ENCODE data around the gene DCN. TPM values are rescaled to one million over a fixed set of nuclear protein-coding genes. Genes with fewer than 3 reads are reported as not detected.

The DCN gene
- total RNA-seq, 4 donors from 2014 or later, result 552 to 2,825 (median 1,634) TPM

GRCh38 chr12:91100906-91101305, 81.7 kb downstream of the DCN start:
- Histone ChIP-seq H3K27me3 (no peaks in the 10 kb centered on the region), H3K4me3 (no peak overlapping the region), H3K36me3 (no peaks in the 10 kb centered on the region), H3K4me1 (no peaks in the 10 kb centered on the region), H3K9me3 (no peaks in the 10 kb centered on the region), H3K27ac (no peak overlapping the region)
- TF ChIP-seq POLR2A (IDR thresholded peaks at IDR 0.05) (no peak), POLR2AphosphoS5 (IDR thresholded peaks at IDR 0.05) (no peak), EP300 (IDR thresholded peaks at IDR 0.05) (no peak)
- TF ChIP-seq, protein P1, sequence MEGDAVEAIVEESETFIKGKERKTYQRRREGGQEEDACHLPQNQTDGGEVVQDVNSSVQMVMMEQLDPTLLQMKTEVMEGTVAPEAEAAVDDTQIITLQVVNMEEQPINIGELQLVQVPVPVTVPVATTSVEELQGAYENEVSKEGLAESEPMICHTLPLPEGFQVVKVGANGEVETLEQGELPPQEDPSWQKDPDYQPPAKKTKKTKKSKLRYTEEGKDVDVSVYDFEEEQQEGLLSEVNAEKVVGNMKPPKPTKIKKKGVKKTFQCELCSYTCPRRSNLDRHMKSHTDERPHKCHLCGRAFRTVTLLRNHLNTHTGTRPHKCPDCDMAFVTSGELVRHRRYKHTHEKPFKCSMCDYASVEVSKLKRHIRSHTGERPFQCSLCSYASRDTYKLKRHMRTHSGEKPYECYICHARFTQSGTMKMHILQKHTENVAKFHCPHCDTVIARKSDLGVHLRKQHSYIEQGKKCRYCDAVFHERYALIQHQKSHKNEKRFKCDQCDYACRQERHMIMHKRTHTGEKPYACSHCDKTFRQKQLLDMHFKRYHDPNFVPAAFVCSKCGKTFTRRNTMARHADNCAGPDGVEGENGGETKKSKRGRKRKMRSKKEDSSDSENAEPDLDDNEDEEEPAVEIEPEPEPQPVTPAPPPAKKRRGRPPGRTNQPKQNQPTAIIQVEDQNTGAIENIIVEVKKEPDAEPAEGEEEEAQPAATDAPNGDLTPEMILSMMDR (IDR thresholded peaks at IDR 0.05), result no peak
- ATAC-seq, result no peak
- WGBS, 2 donors (ENCODE audit: low coverage in 1 of 2), result 77 to 88% methylated on average over 2 of the region's 2 CpGs

GRCh38 chr12:91099836-91100235, 82.8 kb downstream of the DCN start:
- Histone ChIP-seq H3K4me1 (no peaks in the 10 kb centered on the region), H3K4me3 (no peak overlapping the region), H3K9me3 (no peaks in the 10 kb centered on the region), H3K36me3 (no peaks in the 10 kb centered on the region), H3K27ac (no peak overlapping the region), H3K27me3 (no peaks in the 10 kb centered on the region)
- WGBS, 2 donors (ENCODE audit: low coverage in 1 of 2), result 57 to 95% methylated on average over 2 of the region's 2 CpGs
- no peak for ATAC-seq
- no peak for TF ChIP-seq POLR2A (IDR thresholded peaks at IDR 0.05)
- TF ChIP-seq, protein P1 (IDR thresholded peaks at IDR 0.05), result no peak
- TF ChIP-seq POLR2AphosphoS5 (IDR thresholded peaks at IDR 0.05), result no peak
- no peak for TF ChIP-seq EP300 (IDR thresholded peaks at IDR 0.05)

GRCh38 chr12:91099341-91099740, 83.3 kb downstream of the DCN start:
- Histone ChIP-seq H3K27ac (no peak overlapping the region), H3K4me3 (no peak overlapping the region), H3K27me3 (no peaks in the 10 kb centered on the region), H3K4me1 (no peaks in the 10 kb centered on the region), H3K36me3 (no peaks in the 10 kb centered on the region), H3K9me3 (no peaks in the 10 kb centered on the region)
- WGBS, 2 donors (ENCODE audit: low coverage in 1 of 2), result 50% methylated on average over 2 of the region's 2 CpGs
- TF ChIP-seq, protein P1 (IDR thresholded peaks at IDR 0.05), result no peak
- TF ChIP-seq POLR2AphosphoS5 (IDR thresholded peaks at IDR 0.05) (no peak), POLR2A (IDR thresholded peaks at IDR 0.05) (no peak), EP300 (IDR thresholded peaks at IDR 0.05) (no peak)
- no peak for ATAC-seq

DNA sequence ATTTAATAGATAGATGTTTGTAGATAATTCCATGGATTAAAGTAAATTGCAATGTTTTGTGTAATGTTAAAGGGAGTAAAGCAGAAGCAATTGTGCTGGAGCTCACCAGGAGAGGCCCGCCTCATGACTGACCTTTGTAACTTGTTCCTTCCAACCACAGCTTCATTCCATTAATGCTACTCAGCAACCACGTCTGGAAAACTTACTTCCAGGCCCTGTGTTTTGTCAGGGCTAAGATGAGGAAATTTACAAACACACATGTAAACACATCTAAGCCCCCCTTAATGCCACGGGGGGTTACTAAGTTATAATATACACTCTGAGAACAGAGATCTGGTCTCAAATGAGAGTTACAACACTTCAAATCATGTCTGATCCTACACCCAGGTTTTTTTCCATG, 83.7 kb downstream of the DCN start:
- H3K36me3 ChIP-seq, result no peaks in the 10 kb centered on the region
- no peaks in the 10 kb centered on the region for H3K27me3 ChIP-seq
- TF ChIP-seq POLR2AphosphoS5 (IDR thresholded peaks at IDR 0.05) (no peak), EP300 (IDR thresholded peaks at IDR 0.05) (no peak), POLR2A (IDR thresholded peaks at IDR 0.05) (no peak)
- TF ChIP-seq, protein P1 (IDR thresholded peaks at IDR 0.05), result no peak
- H3K27ac ChIP-seq, result no peak overlapping the region
- no peaks in the 10 kb centered on the region for H3K4me1 ChIP-seq
- no peak overlapping the region for H3K4me3 ChIP-seq
- peak; percentile 80 for ATAC-seq
- no peaks in the 10 kb centered on the region for H3K9me3 ChIP-seq
- WGBS, 2 donors (ENCODE audit: low coverage in 1 of 2), result 11 to 26% methylated on average over 3 of the region's 3 CpGs

- Histone ChIP-seq H3K4me1 (no peaks in the 10 kb centered on the region), H3K27ac (no peak overlapping the region), H3K4me3 (no peak overlapping the region), H3K36me3 (no peaks in the 10 kb centered on the region), H3K27me3 (no peaks in the 10 kb centered on the region), H3K9me3 (no peaks in the 10 kb centered on the region)
- TF ChIP-seq POLR2AphosphoS5 (IDR thresholded peaks at IDR 0.05) (no peak), EP300 (IDR thresholded peaks at IDR 0.05) (no peak), POLR2A (IDR thresholded peaks at IDR 0.05) (no peak)
- TF ChIP-seq, protein P1 (IDR thresholded peaks at IDR 0.05), result no peak
- ATAC-seq, result no peak
Observed at GRCh38 chr12:91098461-91098860, 84.2 kb downstream of the DCN start.
